ES-I3 (cell line): ENCODE results near the gene CCR6.
"Not testable (repeated sequence)": the region's sequence is repeated elsewhere in the genome, so short reads cannot be mapped to it uniquely, and the experiment has no call there.

Experiments used
- H3K36me3 ChIP-seq: 2 replicates; pipeline ENCODE4 v1.6.1; 2013; ENCODE audit warnings: mild to moderate bottlenecking, low read length, control low read depth, moderate library complexity; ENCODE audit not compliant: insufficient read depth
- H3K4me1 ChIP-seq: 2 replicates; pipeline ENCODE4 v1.6.1; 2013; ENCODE audit warnings: mild to moderate bottlenecking, control low read depth, low read length; ENCODE audit not compliant: insufficient read depth
- H3K9ac ChIP-seq: 2 replicates; pipeline ENCODE4 v1.6.1; 2013; ENCODE audit warnings: low read depth, mild to moderate bottlenecking, low read length, moderate library complexity
- H3K9me3 ChIP-seq: 2 replicates; pipeline ENCODE4 v1.6.1; 2013; ENCODE audit warnings: mild to moderate bottlenecking, low read length, moderate library complexity; ENCODE audit not compliant: control insufficient read depth, insufficient read depth

CCR6 gene

GRCh38 chr6:167178896-167179655 lies 56.2 kb downstream of the CCR6 start:
- not testable (repeated sequence) for H3K9me3 ChIP-seq, H3K9ac ChIP-seq, H3K36me3 ChIP-seq, H3K4me1 ChIP-seq

- not testable (repeated sequence) for H3K9ac ChIP-seq, H3K36me3 ChIP-seq, H3K4me1 ChIP-seq, H3K9me3 ChIP-seq
These were observed 57.2 kb downstream of the CCR6 start for GRCh38 chr6:167180086-167180485.

GRCh38 chr6:167181351-167181750 lies 58.5 kb downstream of the CCR6 start:
- not testable (repeated sequence) for H3K4me1 ChIP-seq, H3K9ac ChIP-seq, H3K36me3 ChIP-seq, H3K9me3 ChIP-seq

- H3K4me1 ChIP-seq, H3K36me3 ChIP-seq, H3K9me3 ChIP-seq, H3K9ac ChIP-seq: not testable (repeated sequence)
These were observed 60.0 kb downstream of the CCR6 start for GRCh38 chr6:167182913-167183314.

- H3K9me3 ChIP-seq, H3K4me1 ChIP-seq, H3K36me3 ChIP-seq, H3K9ac ChIP-seq: not testable (repeated sequence)
These were observed 62.2 kb downstream of the CCR6 start for GRCh38 chr6:167185101-167185500.

- H3K36me3 ChIP-seq, H3K9me3 ChIP-seq, H3K4me1 ChIP-seq, H3K9ac ChIP-seq: not testable (repeated sequence)
These were observed 64.4 kb downstream of the CCR6 start for GRCh38 chr6:167187275-167187674.
